Astrocyte of the cerebellum (primary cell): ENCODE data around the gene MT1B.
A peak's percentile ranks its signal among the peaks of the same experiment; 100 is the strongest.

Source experiments
- DNase-seq: peaks from one replicate; pipeline ENCODE4 v3.0.0-alpha.2; 2011; ENCODE audit warnings: low read depth
- H3K4me3 ChIP-seq: 2 replicates; pipeline ENCODE4 v1.5.1; 2011; ENCODE audit warnings: mild to moderate bottlenecking, low read depth, low read length, moderate library complexity
- CTCF ChIP-seq: IDR thresholded peaks from 2 replicates; pipeline ENCODE4 v1.5.1; 2012; ENCODE audit warnings: low read length, low read depth, moderate library complexity, mild to moderate bottlenecking; ENCODE audit errors: missing control alignments
- in situ Hi-C: cut with HindIII; loops from 2 replicates; pipeline ENCODE4 v1.10.0; 2017; ENCODE audit warnings: low sequenced_read_pairs

Gene MT1B

GRCh38 chr16:56607109-56607618, 44.5 kb upstream of the MT1B start:
- in situ Hi-C loops, result no loop called here
- TF ChIP-seq CTCF, result no peak
- DNase-seq, result peak; percentile 93
- H3K4me3 ChIP-seq, result peak overlapping the region; percentile 18

GRCh38 chr16:56607675-56608042, 44.0 kb upstream of the MT1B start:
- in situ Hi-C loops, result no loop called here
- no peak for TF ChIP-seq CTCF
- no peak for DNase-seq
- H3K4me3 ChIP-seq, result peak overlapping the region; percentile 88

- TF ChIP-seq CTCF, result no peak
- peak within 1 kb of the TSS; percentile 88 for H3K4me3 ChIP-seq
- in situ Hi-C loops, result no loop called here
- DNase-seq, result peak; percentile 91
Measured at GRCh38 chr16:56608043-56608875, 43.4 kb upstream of the MT1B start, which contains the start of gene MT2A. MT2A (plus strand) TSS chr16:56608584; CDS start chr16:56608656, 72 bp downstream.

- peak overlapping the region; percentile 88 for H3K4me3 ChIP-seq
- TF ChIP-seq CTCF, result no peak
- in situ Hi-C loops, result no loop called here
- DNase-seq, result no peak
Measured at GRCh38 chr16:56608876-56609462, 42.7 kb upstream of the MT1B start.

- in situ Hi-C loops, result no loop called here
- H3K4me3 ChIP-seq, result peak overlapping the region; percentile 88
- DNase-seq, result peak; percentile 87
- no peak for TF ChIP-seq CTCF
Measured at GRCh38 chr16:56609463-56609921, 42.2 kb upstream of the MT1B start.

GRCh38 chr16:56610017-56610608, 41.6 kb upstream of the MT1B start:
- H3K4me3 ChIP-seq, result peak overlapping the region; percentile 88
- in situ Hi-C loops, result no loop called here
- DNase-seq, result peak; percentile 60
- no peak for TF ChIP-seq CTCF
